GM19468 (cell line): ENCODE data around the gene CXCL17.
A peak's percentile ranks its signal among the peaks of the same experiment; 100 is the strongest.

ENCODE experiments used
- ATAC-seq: cut with Tn5 transposase; IDR thresholded peaks from one replicate; pipeline ENCODE4 v1.9.1; 2021; ENCODE audit warnings: mild to moderate bottlenecking, moderate library complexity, moderate number of reproducible peaks; ENCODE audit not compliant: unreplicated experiment; ENCODE audit errors: extremely low read depth

Gene CXCL17

GRCh38 chr19:42426643-42427042 is 16.1 kb downstream of the CXCL17 start:
- ATAC-seq = no peak

GRCh38 chr19:42424712-42425131 is 18.0 kb downstream of the CXCL17 start:
- ATAC-seq = no peak

GRCh38 chr19:42424345-42424707 is 18.4 kb downstream of the CXCL17 start:
- no peak for ATAC-seq

- peak; percentile 50 for ATAC-seq
Observed at GRCh38 chr19:42423462-42424344, 19.0 kb downstream of the CXCL17 start.

- no peak for ATAC-seq
Observed at GRCh38 chr19:42422901-42423461, 19.8 kb downstream of the CXCL17 start.

- no peak for ATAC-seq
Observed at GRCh38 chr19:42422092-42422900, 20.4 kb downstream of the CXCL17 start.

- no peak for ATAC-seq
Observed at GRCh38 chr19:42421591-42422031, 21.1 kb downstream of the CXCL17 start.

- no peak for ATAC-seq
Observed at GRCh38 chr19:42421101-42421500, 21.6 kb downstream of the CXCL17 start.

- ATAC-seq = no peak
Observed at GRCh38 chr19:42420055-42420544, 22.6 kb downstream of the CXCL17 start.

GRCh38 chr19:42419309-42419708 is 23.4 kb downstream of the CXCL17 start:
- ATAC-seq = no peak

- ATAC-seq = no peak
Observed at GRCh38 chr19:42412661-42413076, 30.1 kb downstream of the CXCL17 start.

GRCh38 chr19:42412227-42412626 is 30.5 kb downstream of the CXCL17 start:
- no peak for ATAC-seq

- no peak for ATAC-seq
Observed at GRCh38 chr19:42411581-42412178, 31.1 kb downstream of the CXCL17 start.

GRCh38 chr19:42410371-42410770 is 32.4 kb downstream of the CXCL17 start:
- ATAC-seq = no peak

- no peak for ATAC-seq
Observed at GRCh38 chr19:42409477-42409876, 33.3 kb downstream of the CXCL17 start.

- no peak for ATAC-seq
Observed at GRCh38 chr19:42407816-42408175, 35.0 kb downstream of the CXCL17 start.

GRCh38 chr19:42407085-42407815 is 35.5 kb downstream of the CXCL17 start:
- ATAC-seq = no peak

- no peak for ATAC-seq
Observed at GRCh38 chr19:42406111-42406510, 36.6 kb downstream of the CXCL17 start.

- no peak for ATAC-seq
Observed at GRCh38 chr19:42403586-42403985, 39.2 kb downstream of the CXCL17 start.
